ENCODE measurements around the gene CSPG4. TPM values are rescaled to one million over a fixed set of nuclear protein-coding genes. Genes with fewer than 3 reads are reported as not detected.

Gene CSPG4
- total RNA-seq, 1 donor from 2014 or later = 0.41 TPM

DNA sequence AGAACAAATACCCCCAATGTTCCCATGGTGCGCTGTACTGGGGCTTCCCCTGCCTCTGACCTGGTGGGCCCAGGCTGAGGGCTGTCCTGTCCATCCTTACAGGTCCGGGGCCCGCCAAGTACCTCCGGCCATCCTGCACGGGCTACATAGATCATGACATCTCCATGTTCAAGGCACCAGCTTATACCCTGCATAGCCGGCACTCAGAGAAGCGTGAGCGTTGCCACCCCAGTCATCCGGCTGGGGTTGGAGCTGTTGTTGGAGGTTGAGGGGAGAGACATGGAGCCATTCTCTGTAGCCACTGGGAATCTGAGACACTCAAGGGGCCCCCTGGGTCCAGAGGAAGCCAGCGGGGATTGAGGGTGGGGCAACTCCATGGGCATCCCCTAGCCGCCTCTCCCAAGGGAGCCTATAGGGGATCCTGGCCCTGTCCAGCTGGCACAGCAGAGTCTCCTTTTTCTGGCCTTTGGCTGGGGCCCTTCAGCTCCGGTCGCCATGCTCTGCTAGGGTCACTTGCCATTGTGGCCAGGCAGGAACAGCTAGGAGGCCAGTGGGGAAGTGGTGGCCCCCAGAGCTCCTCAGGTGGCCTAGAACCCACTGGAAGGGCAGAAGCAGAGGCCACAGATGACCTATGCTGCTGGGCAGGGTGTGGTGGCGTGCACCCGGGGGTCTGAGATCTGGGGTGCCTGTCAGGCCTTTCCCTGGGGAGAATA is 12.5 kb upstream of the CSPG4 start:
- Mint-ChIP-seq H3K36me3 (ENCODE audit: insufficient read depth) (no peaks in the 10 kb centered on the region), H3K4me1 (ENCODE audit: low read depth) (peaks cover 3% of the 10 kb centered on the region), H3K4me3 (ENCODE audit: low read depth) (no peak overlapping the region), H3K27ac (no peak overlapping the region), H3K27me3 (peaks cover 33% of the 10 kb centered on the region), H3K9me3 (ENCODE audit: low read depth) (no peaks in the 10 kb centered on the region)
- TF ChIP-seq, protein P1, sequence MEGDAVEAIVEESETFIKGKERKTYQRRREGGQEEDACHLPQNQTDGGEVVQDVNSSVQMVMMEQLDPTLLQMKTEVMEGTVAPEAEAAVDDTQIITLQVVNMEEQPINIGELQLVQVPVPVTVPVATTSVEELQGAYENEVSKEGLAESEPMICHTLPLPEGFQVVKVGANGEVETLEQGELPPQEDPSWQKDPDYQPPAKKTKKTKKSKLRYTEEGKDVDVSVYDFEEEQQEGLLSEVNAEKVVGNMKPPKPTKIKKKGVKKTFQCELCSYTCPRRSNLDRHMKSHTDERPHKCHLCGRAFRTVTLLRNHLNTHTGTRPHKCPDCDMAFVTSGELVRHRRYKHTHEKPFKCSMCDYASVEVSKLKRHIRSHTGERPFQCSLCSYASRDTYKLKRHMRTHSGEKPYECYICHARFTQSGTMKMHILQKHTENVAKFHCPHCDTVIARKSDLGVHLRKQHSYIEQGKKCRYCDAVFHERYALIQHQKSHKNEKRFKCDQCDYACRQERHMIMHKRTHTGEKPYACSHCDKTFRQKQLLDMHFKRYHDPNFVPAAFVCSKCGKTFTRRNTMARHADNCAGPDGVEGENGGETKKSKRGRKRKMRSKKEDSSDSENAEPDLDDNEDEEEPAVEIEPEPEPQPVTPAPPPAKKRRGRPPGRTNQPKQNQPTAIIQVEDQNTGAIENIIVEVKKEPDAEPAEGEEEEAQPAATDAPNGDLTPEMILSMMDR (IDR thresholded peaks at IDR 0.05; ENCODE audit: unreplicated experiment) = no peak
- DNase-seq (ENCODE audit: low spot score, unreplicated experiment) = no peak

DNA sequence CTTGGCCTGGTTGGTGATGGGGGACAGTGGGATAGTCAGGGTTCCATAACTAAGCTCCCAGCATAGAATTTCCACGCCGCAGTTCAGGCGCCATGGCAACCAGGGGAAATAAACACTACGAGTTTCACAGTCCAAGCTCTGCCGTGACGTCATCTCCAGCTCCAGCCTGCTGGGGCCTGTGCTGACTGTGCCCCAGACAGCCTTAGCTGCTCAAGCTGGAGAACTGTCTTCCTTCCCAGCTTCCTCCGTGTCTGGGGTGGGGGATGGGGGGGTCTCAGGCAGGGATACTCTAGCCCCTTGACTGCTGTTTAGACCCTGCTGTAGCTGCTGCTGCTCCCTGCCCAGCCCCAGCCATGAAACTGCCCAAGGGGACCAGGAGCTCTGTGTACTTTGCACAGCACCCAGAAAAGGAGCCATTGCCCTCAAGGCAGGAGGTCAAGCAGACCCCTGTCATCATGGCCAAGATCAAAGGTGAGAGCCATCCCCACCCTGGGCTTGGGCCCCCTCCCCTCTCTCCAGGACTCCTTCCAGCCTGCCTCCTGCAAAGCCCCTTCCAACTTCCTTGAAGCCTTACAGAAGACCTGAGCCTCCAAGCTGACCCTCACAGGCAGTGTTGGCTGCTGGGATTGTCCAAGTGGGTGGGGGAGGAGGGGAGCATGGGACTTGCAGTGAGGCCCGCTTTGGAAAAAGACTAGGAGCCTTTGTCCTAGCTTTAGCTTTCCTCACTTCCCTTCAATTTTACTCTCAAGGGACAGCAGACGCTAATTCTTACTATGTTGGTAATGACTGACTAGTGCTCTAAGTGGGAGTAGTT is 11.4 kb upstream of the CSPG4 start:
- Mint-ChIP-seq H3K27me3 (peaks cover 34% of the 10 kb centered on the region), H3K4me1 (ENCODE audit: low read depth) (peaks cover 3% of the 10 kb centered on the region), H3K27ac (peak overlapping the region; percentile 84), H3K36me3 (ENCODE audit: insufficient read depth) (no peaks in the 10 kb centered on the region), H3K4me3 (ENCODE audit: low read depth) (no peak overlapping the region), H3K9me3 (ENCODE audit: low read depth) (no peaks in the 10 kb centered on the region)
- DNase-seq (ENCODE audit: low spot score, unreplicated experiment) = no peak
- TF ChIP-seq, protein P1 (IDR thresholded peaks at IDR 0.05; ENCODE audit: unreplicated experiment) = no peak

DNA sequence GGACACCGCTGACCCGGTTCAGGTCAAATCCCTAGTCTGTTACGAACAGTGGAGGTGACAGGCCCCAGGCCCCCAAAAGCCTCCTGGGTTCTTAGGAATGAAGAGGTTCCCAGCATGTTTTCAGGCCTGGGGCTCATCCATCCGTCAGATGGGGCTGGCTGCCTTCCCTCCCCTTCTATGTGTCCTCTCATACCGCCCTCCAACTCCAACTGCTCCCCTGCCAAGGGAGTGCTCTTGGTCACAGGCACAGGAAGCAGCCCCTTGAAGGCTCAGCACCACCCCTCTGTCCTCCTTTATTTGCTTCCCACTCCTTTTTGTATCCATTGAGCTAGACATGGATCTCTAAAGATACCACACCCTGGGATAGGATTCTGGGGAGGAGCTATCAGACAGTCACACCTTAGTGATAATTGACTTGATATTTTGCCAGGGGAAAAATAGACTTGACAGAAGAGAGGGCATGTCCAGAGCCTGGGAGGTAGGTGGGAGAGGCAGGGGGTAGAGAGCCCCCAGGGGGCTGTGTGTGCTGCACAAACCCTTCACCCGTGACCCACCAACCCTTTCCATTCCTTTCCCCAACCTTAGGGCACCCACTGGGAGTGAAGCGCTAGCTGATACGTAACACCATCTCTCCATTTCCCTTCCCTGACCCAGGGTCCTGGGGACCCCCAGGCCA is 10.7 kb upstream of the CSPG4 start:
- TF ChIP-seq, protein P1 (IDR thresholded peaks at IDR 0.05; ENCODE audit: unreplicated experiment) = no peak
- DNase-seq (ENCODE audit: low spot score, unreplicated experiment) = no peak
- H3K27me3 Mint-ChIP-seq = peaks cover 41% of the 10 kb centered on the region
- H3K27ac Mint-ChIP-seq = peak overlapping the region; percentile 84
- H3K36me3 Mint-ChIP-seq (ENCODE audit: insufficient read depth) = no peaks in the 10 kb centered on the region
- no peak overlapping the region for H3K4me3 Mint-ChIP-seq (ENCODE audit: low read depth)
- H3K9me3 Mint-ChIP-seq (ENCODE audit: low read depth) = no peaks in the 10 kb centered on the region
- H3K4me1 Mint-ChIP-seq (ENCODE audit: low read depth) = peaks cover 3% of the 10 kb centered on the region

DNA sequence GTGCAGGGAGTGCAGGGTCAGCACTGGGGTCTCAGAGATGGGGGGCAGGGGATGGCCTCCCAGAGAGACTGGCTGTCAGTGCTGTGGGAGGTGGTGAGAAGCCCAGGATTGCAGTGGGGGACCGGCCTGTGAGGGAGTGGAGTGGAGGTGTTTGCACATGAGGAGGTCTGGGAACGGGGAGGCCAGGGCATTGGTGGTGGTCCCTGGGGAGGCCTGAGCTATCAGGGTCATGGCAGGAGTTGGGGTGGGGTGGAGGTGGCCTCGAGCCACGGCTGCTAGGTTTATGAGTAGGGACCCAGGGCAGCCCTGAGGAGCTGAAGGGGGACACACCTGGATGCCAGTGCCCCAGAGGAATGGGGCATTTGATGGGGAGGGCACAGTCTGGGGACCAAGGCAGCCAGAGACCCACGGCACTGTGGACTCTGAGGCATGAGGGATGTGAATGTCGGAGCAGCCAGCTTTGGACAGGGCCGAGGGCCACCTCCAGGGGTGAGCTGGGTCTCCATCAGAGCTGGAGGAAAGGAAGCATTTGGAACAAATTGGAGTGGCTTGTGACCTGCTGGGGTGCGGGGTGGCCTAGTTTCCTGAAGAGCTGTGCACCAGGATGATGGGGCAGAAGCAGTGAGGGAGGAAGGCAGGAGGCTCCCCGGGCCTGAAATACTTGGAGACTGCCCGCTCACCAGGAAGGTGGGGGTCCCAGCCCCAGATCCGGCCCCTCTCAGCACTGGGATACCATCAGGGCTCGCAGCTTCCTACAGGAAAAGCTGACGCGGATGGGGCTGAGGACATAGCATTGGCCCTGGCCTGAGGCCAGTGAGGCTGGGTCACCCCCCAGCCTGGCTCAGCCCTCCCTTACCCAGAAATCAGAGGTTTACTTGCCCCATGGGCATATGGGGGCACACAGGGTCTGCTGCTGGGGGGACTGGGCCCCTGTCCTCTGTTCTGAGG is 9.5 kb upstream of the CSPG4 start:
- TF ChIP-seq, protein P1 (IDR thresholded peaks at IDR 0.05; ENCODE audit: unreplicated experiment) = no peak
- H3K4me3 Mint-ChIP-seq (ENCODE audit: low read depth) = no peak overlapping the region
- H3K36me3 Mint-ChIP-seq (ENCODE audit: insufficient read depth) = no peaks in the 10 kb centered on the region
- peaks cover 32% of the 10 kb centered on the region for H3K27me3 Mint-ChIP-seq
- no peaks in the 10 kb centered on the region for H3K9me3 Mint-ChIP-seq (ENCODE audit: low read depth)
- H3K4me1 Mint-ChIP-seq (ENCODE audit: low read depth) = peaks cover 3% of the 10 kb centered on the region
- no peak for DNase-seq (ENCODE audit: low spot score, unreplicated experiment)
- H3K27ac Mint-ChIP-seq = peak overlapping the region; percentile 12
